HG03439 (cell line): Measurements from ENCODE around the gene LST1.
"Not testable (repeated sequence)": the region's sequence is repeated elsewhere in the genome, so short reads cannot be mapped to it uniquely, and the experiment has no call there.

ENCODE experiments used
- ATAC-seq: cut with Tn5 transposase; IDR thresholded peaks from one replicate; pipeline ENCODE4 v1.9.1; 2021; ENCODE audit warnings: mild to moderate bottlenecking, moderate library complexity; ENCODE audit not compliant: unreplicated experiment

Gene LST1

GRCh38 chr6:31580438-31580740 lies 5.7 kb upstream of the LST1 start:
- ATAC-seq: no peak

- ATAC-seq: peak; percentile 62
These were observed 5.2 kb upstream of the LST1 start for GRCh38 chr6:31580807-31581433.

GRCh38 chr6:31581434-31582229 lies 4.4 kb upstream of the LST1 start:
- ATAC-seq: no peak

GRCh38 chr6:31582230-31582643 lies 3.8 kb upstream of the LST1 start, which contains the start of gene LTB:
LTB (minus strand) TSS chr6:31582424; CDS start chr6:31582417, 7 bp downstream.
- ATAC-seq: no peak

- no peak for ATAC-seq
These were observed 586 bp upstream of the LST1 start for GRCh38 chr6:31585491-31585890.

GRCh38 chr6:31586599-31587281 lies 663 bp downstream of the LST1 start:
- no peak for ATAC-seq

GRCh38 chr6:31587791-31588777 lies 2.0 kb downstream of the LST1 start:
- no peak for ATAC-seq

- no peak for ATAC-seq
These were observed 3.0 kb downstream of the LST1 start for GRCh38 chr6:31588871-31589650.

- not testable (repeated sequence) for ATAC-seq
These were observed 4.6 kb downstream of the LST1 start for GRCh38 chr6:31590691-31591090.

- ATAC-seq: no peak
These were observed 6.3 kb downstream of the LST1 start for GRCh38 chr6:31592396-31592771.

- ATAC-seq: no peak
These were observed 10.9 kb downstream of the LST1 start for GRCh38 chr6:31597006-31597405.

- no peak for ATAC-seq
These were observed 21.2 kb downstream of the LST1 start for GRCh38 chr6:31607317-31607716.

GRCh38 chr6:31609519-31610406 lies 23.7 kb downstream of the LST1 start:
- no peak for ATAC-seq

- ATAC-seq: no peak
These were observed 24.9 kb downstream of the LST1 start for GRCh38 chr6:31610968-31611367.

- no peak for ATAC-seq
These were observed 28.1 kb downstream of the LST1 start for GRCh38 chr6:31614075-31614619.

GRCh38 chr6:31614684-31615578 lies 28.9 kb downstream of the LST1 start, which contains the start of gene AIF1:
AIF1 (plus strand) TSS chr6:31615234; CDS start chr6:31615330, 96 bp downstream.
- no peak for ATAC-seq

GRCh38 chr6:31615748-31616147 lies 29.7 kb downstream of the LST1 start:
- ATAC-seq: no peak

GRCh38 chr6:31617010-31617409 lies 30.9 kb downstream of the LST1 start:
- ATAC-seq: no peak
